CD1c-positive myeloid dendritic cell (primary cell): Measurements from ENCODE around the gene CMAS.
"Not testable (repeated sequence)": the region's sequence is repeated elsewhere in the genome, so short reads cannot be mapped to it uniquely, and the experiment has no call there.

ENCODE experiments used
- DNase-seq: peaks from one replicate; pipeline ENCODE4 v3.0.0-alpha.2; 2016; ENCODE audit errors: extremely low spot score

Gene CMAS

DNA sequence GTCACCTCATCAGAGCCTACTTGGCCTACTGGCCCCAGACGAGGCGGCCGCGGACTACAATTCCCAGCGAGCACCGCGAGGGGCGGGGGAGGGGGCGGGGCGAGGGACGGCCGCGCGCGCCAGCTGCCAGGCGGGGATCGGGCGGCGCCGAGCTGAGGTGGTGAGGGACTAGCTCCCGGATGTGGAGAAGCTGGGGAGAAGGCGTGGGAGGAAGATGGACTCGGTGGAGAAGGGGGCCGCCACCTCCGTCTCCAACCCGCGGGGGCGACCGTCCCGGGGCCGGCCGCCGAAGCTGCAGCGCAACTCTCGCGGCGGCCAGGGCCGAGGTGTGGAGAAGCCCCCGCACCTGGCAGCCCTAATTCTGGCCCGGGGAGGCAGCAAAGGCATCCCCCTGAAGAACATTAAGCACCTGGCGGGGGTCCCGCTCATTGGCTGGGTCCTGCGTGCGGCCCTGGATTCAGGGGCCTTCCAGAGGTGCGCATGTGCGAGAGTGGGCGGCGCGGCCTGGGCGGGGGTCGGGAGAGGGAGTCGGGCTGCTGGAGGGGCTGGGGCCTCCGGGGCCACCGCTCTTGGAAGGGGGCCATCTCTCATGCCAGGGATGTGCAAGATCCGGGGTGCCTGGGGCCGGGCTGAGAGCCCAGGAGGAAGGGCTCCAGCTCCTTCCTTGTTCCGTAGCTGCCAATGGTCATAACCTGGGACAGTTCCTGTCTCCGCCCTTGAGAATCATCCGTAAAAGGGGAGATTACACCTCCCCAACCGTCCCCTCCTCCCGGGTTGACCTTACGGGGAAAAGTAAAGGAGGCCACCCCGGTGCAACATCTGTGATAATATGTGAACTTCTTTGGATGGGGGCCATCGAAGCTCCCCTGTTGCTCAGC lies at the start of gene CMAS:
Gene CMAS, plus strand, starts transcription at position 129 of the 878 bp plus-strand sequence. Its CDS starts 86 bp downstream, at position 215.
- peak; percentile 79 for DNase-seq

- DNase-seq, result no peak
These were observed 47.7 kb upstream of the CMAS start for GRCh38 chr12:21998295-21998694.

GRCh38 chr12:21998782-21999181 lies 47.2 kb upstream of the CMAS start:
- DNase-seq, result no peak

- no peak for DNase-seq
These were observed 43.6 kb upstream of the CMAS start for GRCh38 chr12:22002430-22002829.

DNA sequence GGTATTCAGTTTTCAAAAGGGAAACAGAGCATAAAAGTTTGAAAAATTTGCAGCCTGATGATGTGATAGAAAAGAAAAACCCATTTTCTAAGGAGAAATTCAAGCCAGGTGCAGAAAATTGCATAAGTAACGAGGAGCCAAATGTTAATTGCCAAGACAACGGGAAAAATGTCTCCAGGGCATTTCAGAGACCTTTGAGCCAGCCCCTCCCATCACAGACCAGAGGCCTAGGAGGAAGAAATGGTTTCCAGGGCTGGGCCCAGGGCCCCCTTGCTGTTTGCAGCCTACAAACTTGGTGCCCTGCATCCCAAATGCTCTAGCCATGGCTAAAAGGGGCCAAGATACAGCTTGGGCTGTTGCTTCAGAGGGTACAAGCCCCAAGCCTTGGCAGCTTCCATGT lies 38.2 kb upstream of the CMAS start:
- DNase-seq, result not testable (repeated sequence)

DNA sequence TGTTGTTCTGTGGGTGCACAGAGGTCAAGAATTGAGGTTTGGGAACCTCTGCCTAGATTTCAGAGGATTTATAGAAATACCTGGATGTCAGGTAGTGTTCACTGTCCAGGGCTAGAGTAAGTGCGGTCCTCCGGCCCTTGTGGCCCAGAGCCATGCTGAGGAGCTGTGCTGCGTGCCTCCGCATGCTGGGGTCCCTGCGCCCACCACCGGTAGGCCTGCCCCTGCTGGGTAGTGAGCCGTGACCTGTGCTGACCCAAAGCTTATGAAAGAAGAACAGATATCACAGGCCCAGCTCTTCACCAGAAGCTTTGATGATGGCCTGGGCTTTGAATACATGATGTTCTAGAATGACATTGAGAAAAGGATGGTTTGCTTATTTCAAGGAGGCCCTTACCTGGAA lies 37.8 kb upstream of the CMAS start:
- DNase-seq, result no peak

DNA sequence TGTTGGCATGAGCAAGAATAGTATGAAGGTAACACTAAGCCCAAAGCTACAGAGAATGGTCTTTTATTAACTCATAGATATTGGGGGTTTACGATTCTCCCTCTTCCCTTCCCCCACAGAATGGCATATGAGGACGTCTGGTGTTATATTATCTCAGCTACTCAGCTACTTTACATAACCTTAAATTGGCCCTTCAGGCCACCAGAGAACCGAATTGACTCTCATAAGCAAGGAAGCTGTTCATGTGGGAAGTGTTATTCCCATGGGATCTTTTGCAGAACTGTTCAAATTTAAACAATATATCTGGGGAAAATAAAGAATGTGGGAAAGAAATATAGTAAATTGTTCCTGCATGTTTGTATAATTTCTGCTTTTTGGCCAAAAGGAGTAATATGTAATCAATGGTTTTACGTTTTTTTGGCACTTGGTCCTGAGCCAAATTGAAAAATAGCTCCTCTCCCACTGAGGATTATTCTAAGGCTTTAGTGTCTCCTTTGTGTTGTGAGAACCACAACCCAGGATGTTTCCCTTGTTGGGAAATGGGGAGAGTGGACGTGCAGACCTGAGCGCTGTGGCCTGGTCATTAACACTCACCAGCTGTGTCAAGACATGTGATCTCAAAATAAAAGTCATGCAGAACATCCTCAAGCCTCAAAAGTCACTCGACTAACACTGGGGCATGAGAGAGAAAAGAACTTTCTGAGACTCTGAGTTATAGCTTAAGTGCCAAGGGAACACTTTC lies 31.8 kb upstream of the CMAS start:
- no peak for DNase-seq

DNA sequence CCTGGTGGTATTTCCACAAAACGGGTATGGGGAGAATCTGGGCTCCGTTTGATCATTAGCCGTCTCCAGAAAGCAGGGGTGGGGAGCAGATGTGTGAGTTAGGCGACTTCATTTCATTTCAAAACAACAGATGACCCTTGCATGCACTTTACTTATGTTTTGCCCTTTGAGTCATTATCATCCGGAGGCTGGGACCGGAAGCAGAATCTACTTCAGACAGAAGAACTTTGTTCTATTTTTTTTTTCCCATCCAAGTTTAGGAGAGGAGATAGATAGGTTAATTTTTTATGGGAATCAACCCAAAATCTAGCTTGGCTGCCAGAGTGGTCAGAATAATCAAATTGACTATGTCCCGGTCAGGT lies 31.3 kb upstream of the CMAS start:
- no peak for DNase-seq

GRCh38 chr12:22016982-22017381 lies 29.0 kb upstream of the CMAS start:
- DNase-seq, result no peak

- DNase-seq, result no peak
These were observed 27.2 kb upstream of the CMAS start for GRCh38 chr12:22018860-22019259.

GRCh38 chr12:22023489-22023888 lies 22.5 kb upstream of the CMAS start:
- DNase-seq, result not testable (repeated sequence)

DNA sequence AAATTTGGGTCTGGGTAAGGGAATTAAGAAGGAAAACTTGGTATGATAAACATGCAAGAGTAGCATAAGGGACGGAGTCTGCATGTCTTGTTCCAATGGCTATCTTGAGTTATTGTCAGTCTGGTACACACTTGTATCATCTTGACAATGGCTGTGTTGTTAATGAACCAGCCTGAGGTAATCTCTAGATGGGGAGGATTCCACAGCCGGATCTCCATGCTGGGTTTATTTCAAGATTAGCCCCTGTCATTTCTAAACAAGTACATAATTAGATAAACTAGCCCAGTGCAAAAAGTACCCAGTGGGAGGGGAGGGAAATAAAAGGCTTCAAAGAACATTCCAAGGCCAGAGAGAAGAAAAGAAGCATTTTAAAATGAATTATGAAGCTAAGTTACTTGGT lies 16.5 kb upstream of the CMAS start:
- no peak for DNase-seq

DNA sequence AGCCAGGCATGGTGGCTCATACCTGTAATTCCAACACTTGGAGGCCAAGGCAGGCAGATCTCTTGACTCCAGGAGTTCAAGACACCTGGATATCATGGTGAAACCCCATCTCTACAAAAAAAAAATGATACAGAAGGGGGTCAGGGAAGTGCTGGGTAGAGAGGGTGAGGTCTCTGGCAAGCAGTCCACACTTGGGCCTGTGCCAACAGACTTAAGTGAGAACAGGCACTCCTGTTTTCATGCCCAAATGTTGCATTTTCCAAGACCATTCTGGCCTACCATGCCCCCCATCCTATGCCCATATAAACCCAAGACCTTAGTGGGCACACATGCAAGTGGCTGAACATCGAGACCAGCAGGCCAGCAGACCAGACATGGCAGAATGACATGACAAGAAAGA lies 16.0 kb upstream of the CMAS start:
- DNase-seq, result no peak

- no peak for DNase-seq
These were observed 13.3 kb upstream of the CMAS start for GRCh38 chr12:22032732-22033131.

DNA sequence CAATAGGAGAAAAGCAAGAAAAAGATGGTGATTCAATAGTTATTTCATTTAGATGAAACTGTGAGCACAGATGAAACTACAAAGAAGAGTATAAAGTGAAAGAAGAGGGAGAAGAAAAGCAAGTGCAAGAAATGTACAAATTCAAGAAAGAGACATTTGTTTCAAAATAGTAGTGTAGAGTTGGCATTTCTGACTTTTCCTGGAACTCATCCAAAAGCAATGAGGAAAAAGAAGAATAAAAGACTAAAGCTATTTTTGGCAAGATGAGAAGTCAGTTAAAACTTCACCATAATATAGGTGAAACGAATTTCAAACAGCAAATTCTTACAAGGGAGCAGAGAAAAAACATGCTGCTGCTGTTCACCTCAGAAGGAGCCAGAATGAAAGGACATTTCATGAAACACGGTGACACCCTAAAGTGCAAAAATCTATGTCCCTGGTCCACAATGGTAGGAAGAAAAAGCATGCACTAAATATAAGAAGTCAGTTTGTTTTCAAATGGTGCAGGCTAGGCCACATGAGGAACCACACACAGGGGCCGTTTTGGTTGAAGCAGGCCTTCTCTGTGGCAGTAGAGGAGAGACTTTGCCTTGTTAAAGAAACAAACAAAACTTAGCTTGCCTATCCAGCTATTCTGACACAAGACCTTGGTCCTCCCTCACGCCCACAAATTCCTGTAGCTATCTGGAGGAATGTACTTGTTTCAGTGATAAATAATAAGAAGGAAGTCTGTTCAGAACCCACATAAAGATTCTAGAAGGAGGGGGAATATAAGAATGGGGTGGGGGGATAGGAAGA lies 11.1 kb upstream of the CMAS start:
- DNase-seq, result peak; percentile 34

DNA sequence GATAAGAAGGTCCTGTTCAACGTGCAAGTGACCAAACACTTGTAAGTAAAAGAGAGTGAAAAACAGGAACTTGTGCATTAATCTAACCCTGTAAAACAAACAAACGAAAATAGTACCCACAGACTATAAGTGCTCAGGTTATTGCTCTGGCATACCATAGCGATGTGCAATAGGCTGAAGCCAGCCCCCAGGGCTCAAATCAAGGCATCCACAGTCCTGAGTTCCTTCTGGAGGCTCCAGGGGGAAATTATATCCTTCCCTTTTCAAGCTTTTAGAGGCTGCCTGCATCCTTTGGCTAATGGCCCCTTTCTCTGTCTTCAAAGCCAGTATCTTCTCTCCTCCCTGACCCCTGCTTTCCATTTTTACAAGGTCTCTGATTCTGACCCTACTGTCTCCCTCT lies 8.1 kb upstream of the CMAS start:
- no peak for DNase-seq

DNA sequence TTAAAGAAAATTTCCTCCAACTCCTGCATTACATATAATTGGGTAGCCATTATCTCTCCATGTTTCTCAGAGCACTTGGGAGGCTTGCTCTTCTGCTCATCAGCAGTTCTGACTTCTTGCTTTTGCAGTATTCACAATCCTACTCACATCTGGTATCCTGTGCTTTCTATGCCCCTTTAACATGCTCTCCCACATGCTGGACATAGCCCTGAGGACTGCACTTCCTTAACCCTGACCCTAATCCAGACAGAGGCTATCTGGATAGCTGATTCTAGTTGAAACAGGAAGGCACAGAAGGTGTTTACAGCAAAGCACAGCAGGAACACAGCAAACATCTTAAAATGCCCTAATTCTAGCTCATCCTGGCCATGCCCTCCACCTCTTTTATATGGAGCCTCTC lies 7.3 kb upstream of the CMAS start:
- no peak for DNase-seq

DNA sequence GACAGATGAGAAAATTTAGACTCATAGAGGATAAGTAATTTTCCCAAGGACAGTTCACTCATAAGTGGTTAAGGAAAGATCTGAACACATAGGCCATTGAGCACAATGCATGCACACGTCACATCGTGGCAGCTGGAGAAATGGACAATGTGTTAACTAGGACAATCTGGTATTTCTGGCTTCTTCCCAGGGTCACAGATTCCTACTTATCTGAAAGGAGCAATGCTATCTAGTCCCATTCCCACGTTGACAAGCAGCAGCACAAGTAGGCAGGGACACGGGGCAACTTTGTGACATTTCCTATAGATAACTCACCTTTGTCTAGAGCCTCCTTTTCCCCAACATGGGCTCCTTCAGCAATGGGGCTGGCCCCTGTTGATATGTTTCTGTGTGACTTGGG lies 6.7 kb upstream of the CMAS start:
- no peak for DNase-seq

DNA sequence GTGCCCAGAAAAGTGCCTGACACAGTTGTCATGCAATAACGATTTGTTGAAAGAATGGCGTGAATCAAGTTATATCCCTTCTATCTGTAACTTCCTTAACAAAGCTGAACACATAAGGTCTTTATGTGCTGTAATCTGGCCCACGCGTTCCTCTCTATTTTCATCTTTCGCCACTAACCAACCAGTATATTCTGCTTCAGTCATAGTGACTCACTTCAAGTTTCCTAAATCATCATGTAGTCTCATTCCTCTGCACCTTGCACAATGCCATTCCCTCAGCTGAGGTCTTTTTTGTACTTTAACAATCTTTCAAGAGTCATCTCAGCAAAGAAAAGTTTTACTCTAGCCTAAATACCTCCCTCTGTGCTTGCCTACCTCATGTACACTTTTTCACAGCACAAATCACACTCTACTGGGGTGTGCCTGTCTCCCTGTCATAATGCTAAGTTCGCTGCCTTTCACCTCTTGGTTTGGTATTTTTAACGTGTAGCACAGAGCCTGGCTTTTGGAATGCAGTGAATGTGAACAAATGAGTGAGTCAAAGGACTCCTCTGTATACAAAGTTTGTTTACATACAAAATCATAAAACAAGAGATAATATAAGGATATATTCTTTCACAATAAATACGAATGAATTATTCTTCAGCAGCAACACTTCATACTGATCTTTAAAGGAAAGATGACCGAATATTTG lies 2.9 kb upstream of the CMAS start:
- peak; percentile 82 for DNase-seq

GRCh38 chr12:22043943-22044342 lies 2.1 kb upstream of the CMAS start:
- DNase-seq, result no peak

- DNase-seq, result no peak
These were observed 1.6 kb upstream of the CMAS start for GRCh38 chr12:22044391-22044790.

GRCh38 chr12:22046968-22047390 lies 961 bp downstream of the CMAS start:
- DNase-seq, result no peak
